ENCODE measurements around the gene LRRC3C.

The LRRC3C gene

GRCh38 chr17:39923836-39924690 lies 3.5 kb upstream of the LRRC3C start:
- no peak for DNase-seq (ENCODE audit: low read depth)

DNA sequence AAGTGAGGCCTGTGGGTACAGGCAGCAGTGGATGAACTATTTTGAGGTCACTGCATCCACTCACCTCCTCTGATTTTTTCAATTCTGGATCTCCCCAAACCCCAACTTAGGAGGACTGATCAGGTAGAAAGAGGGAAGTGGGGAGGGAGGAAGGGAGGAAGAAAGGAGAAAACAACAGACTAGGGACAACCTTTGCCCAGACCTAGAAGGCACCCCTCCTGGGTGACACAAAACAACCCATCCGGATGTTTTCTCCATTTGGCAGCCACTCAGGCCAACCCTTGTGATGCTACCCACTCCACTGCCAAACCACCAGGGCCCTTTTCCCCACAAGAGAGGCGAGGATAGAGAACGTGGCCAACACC lies 2.9 kb upstream of the LRRC3C start:
- DNase-seq (ENCODE audit: low read depth): no peak

GRCh38 chr17:39925282-39926134 lies 2.0 kb upstream of the LRRC3C start:
- no peak for DNase-seq (ENCODE audit: low read depth)

DNA sequence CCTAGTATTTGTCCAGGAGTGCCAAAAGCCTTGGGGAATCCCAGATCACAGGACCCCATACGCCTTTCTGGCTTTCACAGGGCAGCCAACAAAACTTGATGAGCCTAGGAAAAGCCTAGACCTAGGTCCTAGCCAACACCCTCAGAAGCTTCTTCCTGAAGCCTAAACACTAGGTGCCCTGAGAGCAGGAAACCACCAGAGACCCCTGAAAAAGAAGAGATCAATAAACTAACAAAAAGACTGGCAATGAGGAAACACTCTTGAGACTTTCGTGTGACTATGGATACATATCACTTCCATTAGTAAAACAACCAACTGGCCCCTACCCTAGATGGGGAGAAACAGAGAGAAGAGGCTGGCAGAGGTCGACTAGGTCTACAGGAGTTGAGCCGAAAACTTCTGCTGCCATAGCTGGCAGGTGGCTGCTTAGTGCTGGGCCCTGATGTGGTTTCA lies 1.4 kb upstream of the LRRC3C start:
- DNase-seq (ENCODE audit: low read depth): no peak

- DNase-seq (ENCODE audit: low read depth): peak; percentile 44
These were observed 888 bp upstream of the LRRC3C start for GRCh38 chr17:39926588-39927100.

GRCh38 chr17:39927929-39928857 lies 661 bp downstream of the LRRC3C start:
- DNase-seq (ENCODE audit: low read depth): no peak

- no peak for DNase-seq (ENCODE audit: low read depth)
These were observed 1.5 kb downstream of the LRRC3C start for GRCh38 chr17:39928858-39929645.

GRCh38 chr17:39929646-39930407 lies 2.3 kb downstream of the LRRC3C start:
- no peak for DNase-seq (ENCODE audit: low read depth)

DNA sequence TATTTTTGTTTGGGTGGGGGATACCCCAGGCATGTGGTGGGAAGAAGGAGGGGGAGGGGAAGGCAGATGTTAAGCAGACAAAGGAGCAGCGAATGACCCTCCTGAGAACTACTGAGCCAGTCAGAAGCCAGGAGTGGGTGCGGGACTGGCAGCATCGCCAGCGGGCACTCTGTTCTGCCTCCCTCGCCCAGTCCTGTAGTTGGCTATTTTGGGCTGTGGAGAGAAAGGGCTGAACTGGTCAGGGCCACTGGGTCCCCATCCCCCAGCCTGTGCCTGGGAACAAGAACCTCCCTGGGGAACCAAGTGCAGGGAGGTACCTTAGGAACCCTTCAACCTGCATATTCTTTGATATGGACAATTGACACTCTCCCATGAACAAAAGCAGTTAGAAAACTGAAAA lies 6.4 kb downstream of the LRRC3C start:
- no peak for DNase-seq (ENCODE audit: low read depth)

GRCh38 chr17:39934324-39934723 lies 6.8 kb downstream of the LRRC3C start:
- no peak for DNase-seq (ENCODE audit: low read depth)

DNA sequence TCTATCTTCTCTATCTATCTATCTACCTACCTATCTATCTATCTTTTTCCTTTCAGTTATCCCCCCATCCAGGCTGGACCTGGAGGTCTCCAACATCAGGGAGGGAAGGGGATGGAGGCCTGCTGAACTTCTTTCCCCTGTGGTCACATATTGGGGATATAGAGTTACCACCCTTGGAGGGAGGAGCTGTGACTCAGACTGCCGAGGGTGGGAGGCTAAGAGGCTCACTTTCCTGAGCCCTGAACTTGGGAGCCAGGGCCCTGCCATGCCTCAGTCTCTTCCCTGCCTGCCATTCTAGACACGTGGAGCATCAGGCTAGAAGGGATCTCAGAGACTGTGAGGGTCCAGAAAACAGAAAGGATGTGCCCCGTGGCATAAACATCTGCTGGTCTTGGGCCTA lies 8.4 kb downstream of the LRRC3C start:
- DNase-seq (ENCODE audit: low read depth): no peak

GRCh38 chr17:39937447-39937846 lies 9.9 kb downstream of the LRRC3C start:
- DNase-seq (ENCODE audit: low read depth): no peak

DNA sequence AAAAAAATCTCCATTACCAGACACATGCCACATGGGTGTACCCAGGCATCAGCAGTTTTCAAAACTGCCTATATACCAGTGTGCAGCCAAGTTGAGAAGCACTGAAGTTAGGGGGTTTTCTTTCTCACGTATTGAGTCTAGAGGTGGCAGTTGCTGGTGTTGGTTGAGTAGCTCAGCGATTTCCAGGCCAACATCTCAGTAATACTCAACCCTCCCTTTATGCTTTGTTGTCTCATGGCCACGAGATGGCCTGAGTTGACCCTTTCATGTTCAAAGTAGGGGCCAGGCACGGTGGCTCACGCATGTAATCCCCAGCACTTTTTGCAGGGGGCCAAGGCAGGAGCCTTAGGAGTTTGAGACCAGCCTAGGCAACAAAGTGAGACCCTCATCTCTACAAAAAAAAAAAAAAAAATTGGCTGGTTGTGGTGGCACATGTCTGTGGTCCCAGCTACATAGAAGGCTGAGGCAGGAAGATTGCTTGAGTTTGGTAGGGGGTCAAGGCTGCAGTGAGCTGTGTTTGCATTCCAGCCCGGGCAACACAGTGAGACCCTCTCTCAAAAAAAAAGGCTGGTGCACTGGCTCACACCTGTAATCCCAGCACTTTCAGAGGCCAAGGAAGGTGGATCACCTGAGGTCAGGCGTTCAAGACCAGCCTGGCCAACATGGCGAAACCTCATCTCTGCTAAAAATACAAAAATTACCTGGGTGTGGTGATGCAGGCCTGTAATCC lies 10.8 kb downstream of the LRRC3C start:
- no peak for DNase-seq (ENCODE audit: low read depth)

DNA sequence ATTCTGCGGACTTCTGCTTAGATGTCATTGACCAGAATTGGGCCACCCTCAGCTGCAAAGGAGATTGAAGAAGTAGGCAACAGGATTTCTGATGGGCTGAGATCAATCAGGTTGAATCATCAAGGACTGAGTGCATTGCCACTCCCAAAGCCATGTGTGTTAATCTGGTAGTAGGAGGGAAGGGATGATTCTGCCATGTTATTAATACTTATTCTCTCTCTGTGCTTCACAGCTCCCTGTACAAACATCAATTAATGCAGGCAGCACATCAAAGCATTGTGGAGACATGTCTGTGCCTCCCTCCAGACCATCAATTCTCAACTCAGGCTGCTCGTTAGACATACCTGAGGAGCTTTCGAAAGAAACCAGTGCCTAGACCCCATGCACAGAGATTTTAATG lies 11.6 kb downstream of the LRRC3C start:
- no peak for DNase-seq (ENCODE audit: low read depth)

- DNase-seq (ENCODE audit: low read depth): peak; percentile 53
These were observed 12.3 kb downstream of the LRRC3C start for GRCh38 chr17:39939588-39940419.

- no peak for DNase-seq (ENCODE audit: low read depth)
These were observed 16.3 kb downstream of the LRRC3C start for GRCh38 chr17:39943702-39944392.

DNA sequence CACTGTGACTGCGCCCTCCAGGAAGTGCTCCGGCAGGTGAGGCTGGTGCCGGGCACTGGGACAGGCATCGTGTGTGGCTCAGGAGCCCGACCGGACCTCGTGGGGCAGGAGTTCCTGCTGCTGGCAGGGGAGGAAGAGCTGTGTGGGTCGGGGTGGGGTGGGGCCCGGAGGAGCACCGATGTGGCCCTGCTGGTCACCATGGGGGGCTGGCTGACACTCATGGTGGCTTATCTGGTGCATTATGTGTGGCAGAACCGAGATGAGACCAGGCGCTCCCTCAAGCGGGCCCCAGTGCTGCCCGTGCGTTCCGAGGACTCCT lies 16.8 kb downstream of the LRRC3C start:
- no peak for DNase-seq (ENCODE audit: low read depth)
